Suprapubic skin (tissue), 4 donors: Measurements from ENCODE around the gene SPATA31A6.
"Not testable (repeated sequence)": the region's sequence is repeated elsewhere in the genome, so short reads cannot be mapped to it uniquely, and the experiment has no call there.

Experiments used
- CTCF ChIP-seq, 2 donors: fragments of 200-600 bp in 1 of 2; fragments of 450-650 bp in 1 of 2; sonication (generic) in 1 of 2; IDR thresholded peaks; one replicate each; pipeline ENCODE4 v1.5.1; 2016 to 2019; ENCODE audit warnings: antibody characterized with exemption in 2 of 2, mild to moderate bottlenecking in 1 of 2, moderate library complexity in 1 of 2
- EP300 ChIP-seq: sonication (generic); formaldehyde crosslinking; IDR thresholded peaks from one replicate; pipeline ENCODE4 v1.6.1; 2017; ENCODE audit warnings: antibody characterized with exemption
- POLR2A ChIP-seq, 2 donors: fragments of 450-650 bp; IDR thresholded peaks; one replicate each; pipeline ENCODE4 v1.6.1; 2017; ENCODE audit warnings: antibody characterized with exemption in 2 of 2, mild to moderate bottlenecking in 2 of 2, moderate library complexity in 2 of 2
- POLR2AphosphoS5 ChIP-seq, 3 donors: sonication (generic); formaldehyde crosslinking; IDR thresholded peaks; one replicate each; pipeline ENCODE4 v1.6.1; 2017; ENCODE audit warnings: antibody characterized with exemption in 3 of 3

GRCh38 chr9:42236097-42236496 is 52.6 kb downstream of the SPATA31A6 start:
- TF ChIP-seq CTCF (IDR thresholded peaks at IDR 0.05); POLR2A (IDR thresholded peaks at IDR 0.05); POLR2AphosphoS5 (IDR thresholded peaks at IDR 0.05); EP300: not testable (repeated sequence)
